NCI-H1436 treated with DMSO at 0.1 percent for 48 hours (cell line): ENCODE measurements around the gene DCK.
"Not testable (repeated sequence)": the region's sequence is repeated elsewhere in the genome, so short reads cannot be mapped to it uniquely, and the experiment has no call there.

Source experiments
- DNase-seq: peaks from one replicate; lab custom pipeline; 2025; lab: John Stamatoyannopoulos, UW

The DCK gene

DNA sequence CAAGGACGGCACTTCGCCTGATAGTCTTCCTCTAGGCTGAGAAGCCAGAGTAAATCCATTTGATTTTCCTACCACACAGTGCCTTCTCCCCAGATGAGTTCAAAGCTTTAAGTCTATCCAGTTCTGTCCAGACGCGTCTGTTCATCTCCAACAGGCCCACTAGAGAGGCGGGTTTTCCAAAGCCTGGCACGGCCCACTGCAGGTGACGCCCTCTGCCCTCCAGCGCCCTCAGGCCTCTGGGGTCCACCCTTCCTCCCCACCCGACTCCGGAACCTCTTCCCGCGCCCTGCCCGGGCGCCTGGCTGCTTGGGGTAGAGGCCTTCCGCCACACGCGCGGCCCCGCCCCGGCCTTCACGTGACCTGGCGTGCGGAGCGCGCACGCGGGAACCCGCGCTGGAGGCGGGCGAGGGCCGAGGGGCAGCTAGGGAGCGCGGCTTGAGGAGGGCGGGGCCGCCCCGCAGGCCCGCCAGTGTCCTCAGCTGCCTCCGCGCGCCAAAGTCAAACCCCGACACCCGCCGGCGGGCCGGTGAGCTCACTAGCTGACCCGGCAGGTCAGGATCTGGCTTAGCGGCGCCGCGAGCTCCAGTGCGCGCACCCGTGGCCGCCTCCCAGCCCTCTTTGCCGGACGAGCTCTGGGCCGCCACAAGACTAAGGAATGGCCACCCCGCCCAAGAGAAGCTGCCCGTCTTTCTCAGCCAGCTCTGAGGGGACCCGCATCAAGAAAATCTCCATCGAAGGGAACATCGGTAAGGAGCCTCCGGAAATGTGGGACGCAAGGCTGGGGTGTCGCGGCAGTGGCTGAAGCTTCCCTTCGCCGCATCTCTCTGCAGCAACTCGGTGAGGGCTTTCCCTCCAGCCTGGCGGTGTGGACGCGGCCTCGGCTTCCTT, at the start of gene DCK:
DCK (plus strand) TSS at position 469 of the 888 bp plus-strand sequence; CDS start at position 656, 187 bp downstream.
- peak; percentile 79 for DNase-seq

DNA sequence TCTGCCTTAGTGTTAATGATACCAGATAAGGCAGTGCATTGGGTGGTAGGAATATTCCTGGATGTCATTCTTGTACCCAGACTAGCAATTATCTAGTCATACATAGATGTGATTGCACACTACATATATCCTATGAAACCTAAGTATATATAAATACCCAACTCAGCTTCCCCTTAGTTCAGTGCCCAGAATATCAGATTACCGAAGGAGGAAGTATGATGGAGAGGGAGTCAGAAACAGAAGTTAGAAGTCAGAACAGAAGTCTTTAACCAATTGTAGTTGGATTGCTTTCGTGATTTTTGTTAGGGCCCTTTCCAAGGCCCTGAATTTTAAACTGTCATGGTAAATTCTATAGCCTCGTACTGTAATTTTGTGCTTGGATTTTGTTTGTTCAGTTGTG, 48.4 kb upstream of the DCK start:
- no peak for DNase-seq

GRCh38 chr4:70945452-70946055, 47.9 kb upstream of the DCK start:
- DNase-seq: no peak

DNA sequence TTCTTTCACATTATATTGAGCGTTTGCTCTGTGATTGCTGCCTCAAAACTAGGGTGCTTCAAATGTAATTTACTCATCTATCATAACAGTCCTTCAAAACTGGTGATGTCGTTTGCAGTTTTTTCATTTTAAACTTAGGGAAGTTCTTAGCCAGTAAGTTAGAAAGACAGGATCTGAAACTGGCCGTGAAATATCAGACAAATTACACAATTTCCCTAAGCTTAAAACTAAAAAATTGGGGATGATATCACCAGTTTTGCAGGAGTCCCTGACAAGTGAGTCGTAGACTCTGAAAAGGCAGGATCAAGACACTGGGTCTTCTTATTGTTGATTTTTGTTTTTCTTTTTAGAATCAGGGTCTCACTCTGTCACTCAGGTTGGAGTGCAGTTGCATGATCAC, 46.5 kb upstream of the DCK start:
- DNase-seq: no peak

DNA sequence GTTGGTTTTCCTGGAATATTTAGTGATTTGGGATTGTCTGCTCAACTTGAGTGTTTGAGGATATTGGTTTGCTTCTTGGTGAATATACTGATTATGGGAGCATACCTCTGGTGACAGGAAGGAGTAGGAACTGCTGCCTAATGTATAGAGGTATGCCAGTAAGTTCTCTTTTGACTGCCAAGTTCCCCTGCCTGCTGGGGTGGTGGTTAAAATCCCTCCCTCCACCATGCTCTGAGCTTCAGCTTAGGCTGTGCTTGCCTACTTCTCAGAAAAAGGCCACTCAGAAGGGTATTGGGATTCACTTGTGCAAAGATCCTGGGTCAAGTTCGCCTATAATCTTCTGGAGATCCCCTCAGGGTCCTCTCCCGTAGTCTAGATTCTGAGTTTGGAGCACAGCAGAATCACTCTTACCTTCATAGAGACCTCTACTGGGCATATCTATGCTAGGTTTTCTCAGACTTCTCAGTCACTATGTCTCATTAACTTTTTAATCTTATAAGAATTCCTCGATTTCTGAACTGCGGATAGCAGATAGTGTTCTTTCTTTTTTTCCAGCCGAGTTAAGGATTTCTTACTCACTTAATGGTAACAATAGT, 44.7 kb upstream of the DCK start:
- no peak for DNase-seq

GRCh38 chr4:70954032-70954431, 39.4 kb upstream of the DCK start:
- no peak for DNase-seq

- DNase-seq: no peak
These were observed 36.8 kb upstream of the DCK start for GRCh38 chr4:70956549-70957210.

- no peak for DNase-seq
These were observed 34.8 kb upstream of the DCK start for GRCh38 chr4:70958681-70959080.

DNA sequence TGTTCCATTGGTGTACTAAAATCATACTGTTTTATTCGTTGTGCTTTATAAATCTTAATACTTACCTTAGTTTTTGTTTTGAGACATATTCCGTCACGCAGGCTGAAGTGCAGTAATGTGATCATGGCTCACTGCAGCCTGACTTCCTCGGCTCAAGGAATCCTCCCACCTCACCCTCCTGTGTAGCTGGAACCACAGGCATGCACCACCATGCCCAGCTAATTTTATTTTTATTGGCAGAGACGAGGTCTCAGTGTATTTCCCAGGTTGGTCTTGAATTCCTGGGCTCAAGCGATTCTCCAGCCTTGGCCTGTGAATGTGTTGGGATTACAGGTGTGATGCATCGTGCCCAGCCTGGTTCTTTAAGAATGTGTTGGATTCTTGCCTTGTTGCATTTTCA, 24.4 kb upstream of the DCK start:
- no peak for DNase-seq

DNA sequence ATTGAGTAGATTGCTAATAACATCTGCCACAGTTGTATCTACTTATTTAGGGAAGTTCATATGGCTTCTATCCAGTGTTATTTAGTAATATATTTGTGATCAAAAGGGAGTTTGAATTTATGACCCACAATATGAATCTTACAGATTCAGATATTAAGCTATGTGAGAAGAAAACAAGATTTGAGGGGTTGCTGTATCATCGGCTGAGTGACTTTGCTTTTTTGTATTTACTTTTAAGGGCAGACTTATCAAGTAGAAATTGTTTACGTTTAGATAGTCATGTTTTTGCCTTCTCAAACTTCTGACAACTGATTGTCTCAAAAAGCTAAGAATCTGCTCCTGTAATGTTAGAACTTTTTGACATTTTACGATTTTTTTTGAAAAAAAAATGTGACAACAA, 17.2 kb upstream of the DCK start:
- DNase-seq: no peak

DNA sequence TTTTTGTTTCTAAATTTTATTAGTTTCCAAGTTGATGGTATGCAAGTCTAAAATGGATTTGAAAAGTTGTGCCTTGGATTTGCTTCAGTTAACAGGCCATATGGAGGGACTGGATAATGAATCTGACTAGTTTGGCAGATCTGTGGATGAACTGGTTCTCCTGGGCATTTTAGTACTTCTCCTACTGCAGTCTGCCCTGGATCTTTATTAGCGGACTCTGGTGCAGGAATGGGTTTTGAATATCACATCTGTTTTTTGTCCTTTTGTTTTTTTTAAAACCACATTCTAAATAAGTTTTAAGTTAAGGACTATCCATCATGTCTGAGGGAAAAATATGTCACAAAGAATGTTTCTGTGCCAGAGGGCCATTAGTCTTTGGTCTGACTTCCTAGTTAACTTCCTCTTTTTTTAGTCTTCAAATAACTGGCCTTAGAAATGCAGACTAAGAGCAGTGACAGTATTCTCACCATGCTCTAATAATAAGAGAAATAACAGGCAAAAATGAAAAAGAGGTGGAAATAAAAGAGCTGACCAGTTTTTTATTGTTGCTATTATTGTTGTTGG, 13.9 kb upstream of the DCK start:
- no peak for DNase-seq

DNA sequence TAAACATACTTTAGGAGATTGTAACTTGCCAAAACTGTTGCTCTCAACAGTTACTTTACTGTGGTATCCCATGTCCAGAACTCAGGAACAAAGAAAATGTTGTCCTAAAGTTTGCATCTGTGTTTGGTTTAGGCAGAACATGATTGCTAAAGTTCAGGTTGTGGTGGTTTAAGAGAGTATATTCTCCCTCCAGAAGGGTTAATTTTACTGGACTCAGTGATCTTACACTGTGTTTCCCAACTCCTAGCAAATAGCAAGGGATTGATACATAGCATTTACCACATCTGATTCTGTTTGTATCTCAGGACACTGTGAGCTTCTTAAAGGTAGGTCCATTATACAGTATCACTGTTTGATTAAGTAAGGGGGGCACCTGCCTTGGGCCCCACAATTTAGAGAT, 13.3 kb upstream of the DCK start:
- no peak for DNase-seq

GRCh38 chr4:70984106-70984505, 9.3 kb upstream of the DCK start:
- no peak for DNase-seq

DNA sequence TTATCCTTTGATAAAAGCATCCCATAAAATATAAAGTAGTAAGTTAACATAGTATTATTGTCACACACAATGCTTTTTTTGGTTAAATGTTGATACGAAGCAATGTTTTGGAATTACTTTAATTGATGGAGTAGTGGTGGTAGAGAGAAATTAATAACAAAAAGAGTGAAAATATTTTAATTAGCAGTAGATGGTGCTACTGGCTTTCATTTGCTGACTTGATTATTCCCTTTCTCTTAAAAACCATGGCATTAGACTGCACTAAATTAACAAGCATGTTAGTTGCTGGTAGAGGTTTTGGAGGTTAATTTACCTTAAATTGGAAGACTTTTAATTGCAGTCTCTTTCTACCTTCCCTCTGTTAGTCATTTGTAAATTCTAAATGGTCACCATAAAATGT, 8.9 kb upstream of the DCK start:
- no peak for DNase-seq

GRCh38 chr4:70991596-70991995, 1.9 kb upstream of the DCK start:
- DNase-seq: no peak

- DNase-seq: peak; percentile 39
These were observed 1.0 kb upstream of the DCK start for GRCh38 chr4:70992391-70992881.

GRCh38 chr4:70994069-70994366, 569 bp downstream of the DCK start:
- DNase-seq: no peak

- DNase-seq: no peak
These were observed 1.1 kb downstream of the DCK start for GRCh38 chr4:70994387-70995099.

GRCh38 chr4:70996018-70996360, 2.5 kb downstream of the DCK start:
- no peak for DNase-seq

DNA sequence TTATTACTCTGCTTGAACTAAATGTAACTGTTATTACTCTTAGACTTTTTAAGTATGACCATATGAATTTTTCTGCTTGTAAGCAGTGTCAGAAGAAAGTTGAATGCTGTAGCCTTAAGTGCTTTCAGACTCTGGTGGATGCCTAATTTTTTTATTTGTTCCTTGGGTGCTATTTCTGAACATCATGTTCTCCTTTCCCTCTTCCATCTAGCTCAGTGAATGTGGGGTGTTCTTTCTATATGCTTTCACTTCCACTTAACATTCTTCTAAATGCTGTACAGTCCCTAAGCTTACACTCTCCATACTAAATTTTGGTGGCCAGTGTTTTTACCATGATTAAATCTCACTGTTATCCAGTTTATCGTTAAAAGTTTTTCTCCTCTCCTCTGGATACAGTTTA, 3.6 kb downstream of the DCK start:
- no peak for DNase-seq

DNA sequence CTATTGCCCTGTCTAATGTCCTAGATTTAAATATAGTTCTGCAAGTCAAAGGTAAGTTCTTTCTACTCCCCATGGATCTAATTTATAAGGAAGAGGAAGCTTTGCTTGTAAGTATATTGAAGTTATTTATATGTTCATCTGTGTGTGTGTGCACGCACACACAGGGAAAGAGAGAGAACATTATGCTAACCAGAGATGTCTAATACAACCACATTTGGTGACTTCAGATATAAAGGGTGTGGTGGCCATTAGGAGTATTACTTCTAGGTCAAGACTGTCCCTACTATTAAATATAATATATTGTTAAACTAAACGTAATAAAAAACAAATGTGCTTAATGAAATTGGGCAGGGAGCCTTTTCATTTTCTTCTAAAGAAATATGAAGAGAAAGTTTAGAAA, 4.1 kb downstream of the DCK start:
- DNase-seq: no peak

- DNase-seq: not testable (repeated sequence)
These were observed 6.2 kb downstream of the DCK start for GRCh38 chr4:70999639-71000038.
